Measurements from ENCODE around the gene CHI3L2. TPM values are rescaled to one million over a fixed set of nuclear protein-coding genes. Genes with fewer than 3 reads are reported as not detected.

The CHI3L2 gene
- total RNA-seq, 1 donor from 2014 or later = 4.0 TPM

GRCh38 chr1:111227851-111228747 is 586 bp downstream of the CHI3L2 start:
- H3K9me3 Mint-ChIP-seq = no peaks in the 10 kb centered on the region
- H3K27ac Mint-ChIP-seq = peak overlapping the region; percentile 71

GRCh38 chr1:111228748-111229126 is 1.2 kb downstream of the CHI3L2 start:
- Mint-ChIP-seq H3K36me3 (ENCODE audit: low read depth) (peaks cover 7% of the 10 kb centered on the region), H3K27me3 (ENCODE audit: insufficient read depth) (no peaks in the 10 kb centered on the region), H3K4me3 (no peak overlapping the region), H3K27ac (peak overlapping the region; percentile 71), H3K4me1 (ENCODE audit: low read depth) (peaks cover 79% of the 10 kb centered on the region), H3K9me3 (no peaks in the 10 kb centered on the region)
- DNase-seq (ENCODE audit: low spot score) = no peak
- intact Hi-C loops (cut with micrococcal nuclease) = loop anchor here (10.0 kb wide), 1 partner anchor 246 kb away; the partner anchor contains the start of gene C1orf162

More at GRCh38 chr1:111227851-111228747, 586 bp downstream of the CHI3L2 start:
- Mint-ChIP-seq H3K27me3 (ENCODE audit: insufficient read depth) (no peaks in the 10 kb centered on the region), H3K4me1 (ENCODE audit: low read depth) (peaks cover 85% of the 10 kb centered on the region), H3K4me3 (peak overlapping the region; percentile 46), H3K36me3 (ENCODE audit: low read depth) (peaks cover 7% of the 10 kb centered on the region)
- no peak for DNase-seq (ENCODE audit: low spot score)
- intact Hi-C loops (cut with micrococcal nuclease) = loop anchor here (10.0 kb wide), 1 partner anchor 247 kb away; the partner anchor contains the start of gene C1orf162

GRCh38 chr1:111232134-111232533 is 4.6 kb downstream of the CHI3L2 start:
- H3K4me1 Mint-ChIP-seq (ENCODE audit: low read depth) = peaks cover 50% of the 10 kb centered on the region
- H3K9me3 Mint-ChIP-seq = no peaks in the 10 kb centered on the region
- peak overlapping the region; percentile 28 for H3K4me3 Mint-ChIP-seq

GRCh38 chr1:111234258-111234657 is 6.7 kb downstream of the CHI3L2 start:
- H3K9me3 Mint-ChIP-seq = no peaks in the 10 kb centered on the region
- intact Hi-C loops (cut with micrococcal nuclease) = no loop called here
- no peak for DNase-seq (ENCODE audit: low spot score)
- H3K4me1 Mint-ChIP-seq (ENCODE audit: low read depth) = peaks cover 34% of the 10 kb centered on the region
- no peaks in the 10 kb centered on the region for H3K27me3 Mint-ChIP-seq (ENCODE audit: insufficient read depth)
- H3K4me3 Mint-ChIP-seq = no peak overlapping the region
- no peak overlapping the region for H3K27ac Mint-ChIP-seq
- peaks cover 34% of the 10 kb centered on the region for H3K36me3 Mint-ChIP-seq (ENCODE audit: low read depth)

More at GRCh38 chr1:111232134-111232533, 4.6 kb downstream of the CHI3L2 start:
- no peak for DNase-seq (ENCODE audit: low spot score)
- no peaks in the 10 kb centered on the region for H3K27me3 Mint-ChIP-seq (ENCODE audit: insufficient read depth)
- intact Hi-C loops (cut with micrococcal nuclease) = no loop called here
- peaks cover 18% of the 10 kb centered on the region for H3K36me3 Mint-ChIP-seq (ENCODE audit: low read depth)
- no peak overlapping the region for H3K27ac Mint-ChIP-seq

GRCh38 chr1:111234866-111235265 is 7.4 kb downstream of the CHI3L2 start:
- peaks cover 40% of the 10 kb centered on the region for H3K36me3 Mint-ChIP-seq (ENCODE audit: low read depth)
- DNase-seq (ENCODE audit: low spot score) = no peak
- H3K27me3 Mint-ChIP-seq (ENCODE audit: insufficient read depth) = no peaks in the 10 kb centered on the region
- H3K4me3 Mint-ChIP-seq = no peak overlapping the region
- intact Hi-C loops (cut with micrococcal nuclease) = no loop called here
- no peak overlapping the region for H3K27ac Mint-ChIP-seq
- H3K4me1 Mint-ChIP-seq (ENCODE audit: low read depth) = peaks cover 31% of the 10 kb centered on the region
- H3K9me3 Mint-ChIP-seq = no peaks in the 10 kb centered on the region

GRCh38 chr1:111236379-111236778 is 8.9 kb downstream of the CHI3L2 start:
- H3K4me3 Mint-ChIP-seq = no peak overlapping the region
- no peaks in the 10 kb centered on the region for H3K27me3 Mint-ChIP-seq (ENCODE audit: insufficient read depth)
- peaks cover 18% of the 10 kb centered on the region for H3K4me1 Mint-ChIP-seq (ENCODE audit: low read depth)
- H3K36me3 Mint-ChIP-seq (ENCODE audit: low read depth) = peaks cover 50% of the 10 kb centered on the region
- intact Hi-C loops (cut with micrococcal nuclease) = no loop called here
- DNase-seq (ENCODE audit: low spot score) = no peak
- no peaks in the 10 kb centered on the region for H3K9me3 Mint-ChIP-seq
- no peak overlapping the region for H3K27ac Mint-ChIP-seq

- no peaks in the 10 kb centered on the region for H3K9me3 Mint-ChIP-seq
- H3K27ac Mint-ChIP-seq = no peak overlapping the region
- intact Hi-C loops (cut with micrococcal nuclease) = no loop called here
- no peak for DNase-seq (ENCODE audit: low spot score)
- H3K36me3 Mint-ChIP-seq (ENCODE audit: low read depth) = peaks cover 51% of the 10 kb centered on the region
- H3K4me1 Mint-ChIP-seq (ENCODE audit: low read depth) = peaks cover 13% of the 10 kb centered on the region
- no peak overlapping the region for H3K4me3 Mint-ChIP-seq
- no peaks in the 10 kb centered on the region for H3K27me3 Mint-ChIP-seq (ENCODE audit: insufficient read depth)
These were observed 9.3 kb downstream of the CHI3L2 start for GRCh38 chr1:111236806-111237205.

GRCh38 chr1:111238056-111238795 is 10.7 kb downstream of the CHI3L2 start:
- intact Hi-C loops (cut with micrococcal nuclease) = no loop called here
- Mint-ChIP-seq H3K36me3 (ENCODE audit: low read depth) (peaks cover 45% of the 10 kb centered on the region), H3K4me1 (ENCODE audit: low read depth) (no peaks in the 10 kb centered on the region), H3K27me3 (ENCODE audit: insufficient read depth) (no peaks in the 10 kb centered on the region), H3K4me3 (no peak overlapping the region), H3K9me3 (no peaks in the 10 kb centered on the region), H3K27ac (no peak overlapping the region)
- DNase-seq (ENCODE audit: low spot score) = no peak

- no peak overlapping the region for H3K27ac Mint-ChIP-seq
- peaks cover 40% of the 10 kb centered on the region for H3K36me3 Mint-ChIP-seq (ENCODE audit: low read depth)
These were observed 14.3 kb downstream of the CHI3L2 start for GRCh38 chr1:111241797-111242196.

GRCh38 chr1:111242805-111243523 is 15.5 kb downstream of the CHI3L2 start:
- Mint-ChIP-seq H3K27ac (no peak overlapping the region), H3K27me3 (ENCODE audit: insufficient read depth) (no peaks in the 10 kb centered on the region), H3K9me3 (no peaks in the 10 kb centered on the region), H3K4me3 (no peak overlapping the region), H3K4me1 (ENCODE audit: low read depth) (no peaks in the 10 kb centered on the region), H3K36me3 (ENCODE audit: low read depth) (peaks cover 31% of the 10 kb centered on the region)
- DNase-seq (ENCODE audit: low spot score) = no peak
- intact Hi-C loops (cut with micrococcal nuclease) = no loop called here

More at GRCh38 chr1:111241797-111242196, 14.3 kb downstream of the CHI3L2 start:
- Mint-ChIP-seq H3K4me1 (ENCODE audit: low read depth) (no peaks in the 10 kb centered on the region), H3K27me3 (ENCODE audit: insufficient read depth) (no peaks in the 10 kb centered on the region), H3K4me3 (no peak overlapping the region), H3K9me3 (no peaks in the 10 kb centered on the region)
- no peak for DNase-seq (ENCODE audit: low spot score)
- intact Hi-C loops (cut with micrococcal nuclease) = no loop called here

- Mint-ChIP-seq H3K36me3 (ENCODE audit: low read depth) (peaks cover 2% of the 10 kb centered on the region), H3K27me3 (ENCODE audit: insufficient read depth) (no peaks in the 10 kb centered on the region), H3K27ac (no peak overlapping the region), H3K9me3 (no peaks in the 10 kb centered on the region), H3K4me1 (ENCODE audit: low read depth) (peaks cover 9% of the 10 kb centered on the region), H3K4me3 (no peak overlapping the region)
- no peak for DNase-seq (ENCODE audit: low spot score)
- intact Hi-C loops (cut with micrococcal nuclease) = no loop called here
These were observed 19.8 kb downstream of the CHI3L2 start for GRCh38 chr1:111247125-111247838.

GRCh38 chr1:111249960-111250359 is 22.4 kb downstream of the CHI3L2 start:
- Mint-ChIP-seq H3K4me3 (no peak overlapping the region), H3K36me3 (ENCODE audit: low read depth) (no peaks in the 10 kb centered on the region), H3K27me3 (ENCODE audit: insufficient read depth) (peaks cover 3% of the 10 kb centered on the region), H3K9me3 (no peaks in the 10 kb centered on the region), H3K4me1 (ENCODE audit: low read depth) (peaks cover 9% of the 10 kb centered on the region), H3K27ac (no peak overlapping the region)
- intact Hi-C loops (cut with micrococcal nuclease) = no loop called here
- no peak for DNase-seq (ENCODE audit: low spot score)

Data from activated T-helper 1 cell treated with anti-CD3 and anti-CD28 coated beads, Interleukin-12 subunit alpha, Interleukin-12 subunit beta, Interleukin-2, Interleukin-4 antibody, amounts not matched to agents 30 ng/mL and 10 ng/mL and 1 ng/mL, durations not matched to agents 14 hours and 24 hours and 36 hours (primary cell).